Measurements from ENCODE around the gene SCN3B.

DNA sequence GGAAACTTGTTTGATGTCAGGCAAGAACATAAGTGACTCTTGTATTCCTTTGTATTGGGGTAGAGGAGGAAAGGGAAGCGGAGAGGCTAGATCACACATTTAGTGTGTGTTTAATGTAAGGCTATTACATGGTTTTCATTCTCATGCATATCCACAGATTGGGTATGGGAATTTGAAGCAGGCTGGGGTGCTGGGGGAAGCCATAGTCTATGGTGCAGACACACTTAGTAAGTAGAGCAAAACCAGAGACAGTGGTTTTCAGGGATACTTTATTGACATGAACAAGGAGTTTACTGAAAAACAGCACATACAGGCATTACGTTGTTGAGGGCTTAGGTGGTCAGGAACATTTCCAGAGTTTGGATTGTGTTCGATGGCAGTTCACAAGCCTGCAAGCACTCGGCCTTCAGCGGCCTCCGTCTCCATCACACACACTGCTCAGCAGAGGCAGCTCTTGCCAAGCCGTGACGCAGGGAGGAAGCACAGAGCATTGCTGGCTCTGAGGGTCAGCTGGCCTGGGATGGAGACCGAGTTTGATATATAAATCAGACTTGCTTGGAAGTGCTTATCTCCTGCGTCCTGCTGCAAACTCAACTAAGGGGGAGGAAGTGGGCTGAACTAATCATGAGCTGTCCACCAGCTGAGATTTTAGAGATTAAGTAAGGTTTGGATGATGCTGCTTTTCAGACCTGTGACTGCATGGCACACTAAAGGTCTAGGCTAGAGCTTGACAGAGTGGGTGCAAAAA lies 25.3 kb downstream of the SCN3B start:
- TF ChIP-seq, protein P1, sequence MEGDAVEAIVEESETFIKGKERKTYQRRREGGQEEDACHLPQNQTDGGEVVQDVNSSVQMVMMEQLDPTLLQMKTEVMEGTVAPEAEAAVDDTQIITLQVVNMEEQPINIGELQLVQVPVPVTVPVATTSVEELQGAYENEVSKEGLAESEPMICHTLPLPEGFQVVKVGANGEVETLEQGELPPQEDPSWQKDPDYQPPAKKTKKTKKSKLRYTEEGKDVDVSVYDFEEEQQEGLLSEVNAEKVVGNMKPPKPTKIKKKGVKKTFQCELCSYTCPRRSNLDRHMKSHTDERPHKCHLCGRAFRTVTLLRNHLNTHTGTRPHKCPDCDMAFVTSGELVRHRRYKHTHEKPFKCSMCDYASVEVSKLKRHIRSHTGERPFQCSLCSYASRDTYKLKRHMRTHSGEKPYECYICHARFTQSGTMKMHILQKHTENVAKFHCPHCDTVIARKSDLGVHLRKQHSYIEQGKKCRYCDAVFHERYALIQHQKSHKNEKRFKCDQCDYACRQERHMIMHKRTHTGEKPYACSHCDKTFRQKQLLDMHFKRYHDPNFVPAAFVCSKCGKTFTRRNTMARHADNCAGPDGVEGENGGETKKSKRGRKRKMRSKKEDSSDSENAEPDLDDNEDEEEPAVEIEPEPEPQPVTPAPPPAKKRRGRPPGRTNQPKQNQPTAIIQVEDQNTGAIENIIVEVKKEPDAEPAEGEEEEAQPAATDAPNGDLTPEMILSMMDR (IDR thresholded peaks at IDR 0.05), result no peak
- TF ChIP-seq POLR2A (IDR thresholded peaks at IDR 0.05) (no peak), POLR2AphosphoS5 (IDR thresholded peaks at IDR 0.05) (no peak)

Data from breast epithelium (tissue), 3 donors.